Prostate gland (tissue), 2 donors: ENCODE data around the gene KCNJ6. TPM values are rescaled to one million over a fixed set of nuclear protein-coding genes. Genes with fewer than 3 reads are reported as not detected.

Source experiments
- DNase-seq: peaks from one replicate; pipeline ENCODE4 v3.0.0-alpha.2; 2019; ENCODE audit warnings: low spot score
- H3K27ac ChIP-seq, 2 donors: fragments of 200-600 bp; sonication (generic); 2 replicates each; pipeline ENCODE4 v1.5.1; 2017 to 2019
- H3K27me3 ChIP-seq: fragments of 200-600 bp; sonication (generic); replicated peaks from 2 replicates; pipeline ENCODE4 v1.5.1; 2019; ENCODE audit not compliant: insufficient read depth
- H3K36me3 ChIP-seq, 2 donors: fragments of 200-600 bp; sonication (generic); 1 replicate in 1 of 2; 2 replicates in 1 of 2; pipeline versions ENCODE4 v1.5.1 to v1.8.1; 2017 to 2019
- H3K4me1 ChIP-seq: fragments of 200-600 bp; sonication (generic); replicated peaks from 2 replicates; pipeline ENCODE4 v1.5.1; 2019
- H3K4me3 ChIP-seq, 2 donors: fragments of 200-600 bp; sonication (generic); 2 replicates each; pipeline ENCODE4 v1.5.1; 2017 to 2019
- H3K9me3 ChIP-seq: fragments of 200-600 bp; sonication (generic); 2 replicates; pipeline ENCODE4 v1.5.1; 2017
- CTCF ChIP-seq, 4 experiments: fragments of 200-600 bp in 2 of 4; fragments of 450-650 bp in 2 of 4; sonication (generic) in 2 of 4; IDR thresholded peaks; 1 replicate in 3 of 4; 2 replicates in 1 of 4; pipeline ENCODE4 v1.5.1; 2016 to 2019; ENCODE audit warnings: antibody characterized with exemption in 4 of 4, mild to moderate bottlenecking in 2 of 4, moderate library complexity in 2 of 4
- POLR2A ChIP-seq: fragments of 450-650 bp; IDR thresholded peaks from one replicate; pipeline ENCODE4 v1.6.1; 2016; ENCODE audit warnings: antibody characterized with exemption, mild to moderate bottlenecking
- POLR2AphosphoS5 ChIP-seq: sonication (generic); formaldehyde crosslinking; IDR thresholded peaks from one replicate; pipeline ENCODE4 v1.6.1; 2017; ENCODE audit warnings: antibody characterized with exemption
- WGBS: methylation state at CpG from one replicate; pipeline ENCODE4 v1.1.5; 2018; 5-methylcytosine and 5-hydroxymethylcytosine counted together
- intact Hi-C: fragments of 100-400 bp; cut with DNase I; formaldehyde crosslinking; loops from one replicate; pipeline ENCODE4 v1.14.2; 2022
- total RNA-seq, 2 donors: library from RNA; depleted of rRNA; stranded (reverse); fragments of >200 nt; gene quantifications; one replicate each; pipeline ENCODE4 v1.1.0, GENCODE V29; 2016

KCNJ6 gene
- total RNA-seq, 2 donors from 2014 or later: 0.23 to 0.36 TPM

- H3K4me3 ChIP-seq: no peak overlapping the region
- H3K4me1 ChIP-seq: no peaks in the 10 kb centered on the region
- H3K27ac ChIP-seq: no peak overlapping the region
- no peak for DNase-seq
- no peaks in the 10 kb centered on the region for H3K27me3 ChIP-seq
- intact Hi-C loops: no loop called here
- WGBS: 47% methylated on average over 3 of the region's 3 CpGs
- H3K9me3 ChIP-seq: no peaks in the 10 kb centered on the region
- no peak for TF ChIP-seq CTCF (IDR thresholded peaks at IDR 0.05)
- no peak for TF ChIP-seq POLR2A
- TF ChIP-seq POLR2AphosphoS5: no peak
- no peaks in the 10 kb centered on the region for H3K36me3 ChIP-seq
Measured at GRCh38 chr21:37688952-37689659, 227.2 kb downstream of the KCNJ6 start.

- Histone ChIP-seq H3K4me3 (no peak overlapping the region), H3K4me1 (no peaks in the 10 kb centered on the region), H3K27ac (no peak overlapping the region), H3K27me3 (no peaks in the 10 kb centered on the region), H3K36me3 (no peaks in the 10 kb centered on the region), H3K9me3 (no peaks in the 10 kb centered on the region)
- intact Hi-C loops: no loop called here
- WGBS: 46% methylated on average over 12 of the region's 12 CpGs
- no peak for DNase-seq
- no peak for TF ChIP-seq CTCF (IDR thresholded peaks at IDR 0.05)
- TF ChIP-seq POLR2AphosphoS5: no peak
- no peak for TF ChIP-seq POLR2A
Measured at GRCh38 chr21:37686991-37687810, 229.1 kb downstream of the KCNJ6 start.

GRCh38 chr21:37684547-37684946 is 231.7 kb downstream of the KCNJ6 start:
- Histone ChIP-seq H3K27ac (no peak overlapping the region), H3K27me3 (no peaks in the 10 kb centered on the region), H3K4me3 (no peak overlapping the region), H3K4me1 (no peaks in the 10 kb centered on the region), H3K9me3 (no peaks in the 10 kb centered on the region), H3K36me3 (no peaks in the 10 kb centered on the region)
- TF ChIP-seq POLR2AphosphoS5 (no peak), POLR2A (no peak), CTCF (IDR thresholded peaks at IDR 0.05) (no peak)
- no peak for DNase-seq
- 83% methylated on average over 4 of the region's 4 CpGs for WGBS
- intact Hi-C loops: no loop called here

GRCh38 chr21:37684115-37684493 is 232.2 kb downstream of the KCNJ6 start:
- WGBS: 97% methylated on average over 5 of the region's 5 CpGs
- no peak overlapping the region for H3K27ac ChIP-seq
- DNase-seq: no peak
- no peaks in the 10 kb centered on the region for H3K27me3 ChIP-seq
- H3K4me3 ChIP-seq: no peak overlapping the region
- no peaks in the 10 kb centered on the region for H3K9me3 ChIP-seq
- H3K36me3 ChIP-seq: no peaks in the 10 kb centered on the region
- intact Hi-C loops: no loop called here
- TF ChIP-seq POLR2AphosphoS5: no peak
- TF ChIP-seq POLR2A: no peak
- no peaks in the 10 kb centered on the region for H3K4me1 ChIP-seq

- TF ChIP-seq CTCF (IDR thresholded peaks at IDR 0.05) (no peak), POLR2AphosphoS5 (no peak), POLR2A (no peak)
- Histone ChIP-seq H3K4me3 (no peak overlapping the region), H3K36me3 (no peaks in the 10 kb centered on the region), H3K27ac (no peak overlapping the region), H3K4me1 (no peaks in the 10 kb centered on the region), H3K27me3 (no peaks in the 10 kb centered on the region), H3K9me3 (no peaks in the 10 kb centered on the region)
- intact Hi-C loops: no loop called here
- DNase-seq: no peak
- 55% methylated on average over 8 of the region's 8 CpGs for WGBS
Measured at GRCh38 chr21:37683396-37684114, 232.7 kb downstream of the KCNJ6 start.
